Trophoblast cell (in vitro differentiated cells and primary cell): ENCODE results near the gene IL1RAP.
A peak's percentile ranks its signal among the peaks of the same experiment; 100 is the strongest.

Experiments
- DNase-seq, 2 donors: peaks; one replicate each; pipeline ENCODE4 v3.0.0-alpha.2; 2016
- H2AFZ ChIP-seq: 2 replicates; pipeline ENCODE4 v1.6.1; 2013; ENCODE audit warnings: low read length, moderate library complexity, mild to moderate bottlenecking; ENCODE audit not compliant: insufficient read depth, poor library complexity
- H2AK5ac ChIP-seq: 2 replicates; pipeline ENCODE4 v1.6.1; 2013; ENCODE audit warnings: mild to moderate bottlenecking, low read length
- H2BK120ac ChIP-seq: 2 replicates; pipeline ENCODE4 v1.6.1; 2013; ENCODE audit warnings: low read length, mild to moderate bottlenecking, moderate library complexity; ENCODE audit not compliant: insufficient read depth, poor library complexity
- H2BK12ac ChIP-seq: 2 replicates; pipeline ENCODE4 v1.6.1; 2013; ENCODE audit warnings: mild to moderate bottlenecking, low read length, moderate library complexity
- H2BK5ac ChIP-seq: 2 replicates; pipeline ENCODE4 v1.6.1; 2013; ENCODE audit warnings: low read length, low read depth, moderate library complexity, mild to moderate bottlenecking; ENCODE audit not compliant: poor library complexity
- H3K14ac ChIP-seq: 2 replicates; pipeline ENCODE4 v1.6.1; 2013; ENCODE audit warnings: mild to moderate bottlenecking, low read length
- H3K18ac ChIP-seq: 2 replicates; pipeline ENCODE4 v1.6.1; 2013; ENCODE audit warnings: mild to moderate bottlenecking, low read length
- H3K23ac ChIP-seq: 2 replicates; pipeline ENCODE4 v1.6.1; 2013; ENCODE audit warnings: low read length
- H3K27ac ChIP-seq: 2 replicates; pipeline ENCODE4 v1.5.1; 2013; ENCODE audit warnings: low read depth, mild to moderate bottlenecking, inconsistent platforms, low read length, moderate library complexity
- H3K27me3 ChIP-seq: 2 replicates; pipeline ENCODE4 v1.6.1; 2013; ENCODE audit warnings: inconsistent platforms, mild to moderate bottlenecking, low read length, moderate library complexity; ENCODE audit not compliant: insufficient read depth
- H3K36me3 ChIP-seq, 2 experiments: 1 replicate in 1 of 2; 2 replicates in 1 of 2; pipeline ENCODE4 v1.6.1; 2013; ENCODE audit warnings: low read length in 2 of 2, mild to moderate bottlenecking in 2 of 2, moderate library complexity in 1 of 2; ENCODE audit not compliant: insufficient read depth in 2 of 2, control insufficient read depth in 1 of 2
- H3K4ac ChIP-seq: 2 replicates; pipeline ENCODE4 v1.6.1; 2013; ENCODE audit warnings: low read depth, mild to moderate bottlenecking, low read length, moderate library complexity
- H3K4me1 ChIP-seq, 2 experiments: 1 replicate in 1 of 2; 2 replicates in 1 of 2; pipeline ENCODE4 v1.6.1; 2013; ENCODE audit warnings: low read length in 2 of 2, mild to moderate bottlenecking in 2 of 2, moderate library complexity in 1 of 2; ENCODE audit not compliant: insufficient read depth in 2 of 2, control insufficient read depth in 1 of 2
- H3K4me2 ChIP-seq: 2 replicates; pipeline ENCODE4 v1.6.1; 2013; ENCODE audit warnings: inconsistent platforms, mild to moderate bottlenecking, low read length, moderate library complexity
- H3K4me3 ChIP-seq: 2 replicates; pipeline ENCODE4 v1.5.1; 2013; ENCODE audit warnings: mild to moderate bottlenecking, low read depth, low read length, inconsistent platforms
- H3K79me1 ChIP-seq: one replicate; pipeline ENCODE4 v1.6.1; 2013; ENCODE audit warnings: low read length
- H3K79me2 ChIP-seq: 2 replicates; pipeline ENCODE4 v1.6.1; 2013; ENCODE audit warnings: low read length, mild to moderate bottlenecking; ENCODE audit not compliant: control insufficient read depth, insufficient read depth, poor library complexity
- H3K9ac ChIP-seq: 2 replicates; pipeline ENCODE4 v1.6.1; 2013; ENCODE audit warnings: mild to moderate bottlenecking, low read length
- H3K9me3 ChIP-seq: 2 replicates; pipeline ENCODE4 v1.6.1; 2013; ENCODE audit warnings: low read depth, mild to moderate bottlenecking, control low read depth, inconsistent platforms, low read length; ENCODE audit not compliant: insufficient read depth
- H4K12ac ChIP-seq: 2 replicates; pipeline ENCODE4 v1.6.1; 2013; ENCODE audit warnings: low read depth, mild to moderate bottlenecking, low read length, moderate library complexity
- H4K8ac ChIP-seq: 2 replicates; pipeline ENCODE4 v1.6.1; 2013; ENCODE audit warnings: low read depth, mild to moderate bottlenecking, low read length, moderate library complexity
- H4K91ac ChIP-seq: one replicate; pipeline ENCODE4 v1.6.1; 2013; ENCODE audit warnings: low read depth, mild to moderate bottlenecking, low read length, moderate library complexity
- WGBS: extraction: QIAGEN DNeasy Blood & Tissue Kit; methylation state at CpG from one replicate; pipeline ENCODE4 v1.1.7; 2013; ENCODE audit warnings: missing lambda C conversion rate; ENCODE audit not compliant: insufficient read length, insufficient coverage; ENCODE audit errors: extremely low coverage; 5-methylcytosine and 5-hydroxymethylcytosine counted together

Gene IL1RAP

DNA sequence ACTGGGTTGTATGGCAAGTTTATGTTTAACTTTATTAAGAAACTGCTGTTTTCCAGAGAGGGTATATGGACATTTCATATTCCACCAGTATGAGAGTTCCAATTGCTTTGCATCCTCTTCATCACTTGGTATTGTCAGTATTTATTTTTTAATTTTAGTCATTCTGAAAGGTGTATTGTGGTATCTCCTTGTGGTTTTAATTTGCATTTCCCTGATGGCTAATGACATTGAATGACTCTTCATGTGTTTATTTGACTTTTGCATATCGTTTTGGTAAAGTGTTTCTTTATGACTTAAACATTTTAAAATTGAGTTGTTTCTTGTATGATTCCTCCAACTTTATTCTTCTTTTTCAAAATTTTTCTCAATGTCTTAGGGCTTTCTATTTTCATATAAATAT lies 44.4 kb downstream of the IL1RAP start:
- H3K79me1 ChIP-seq: no peaks in the 10 kb centered on the region
- peaks cover 0 to 4% of the 10 kb centered on the region in 2 experiments for H3K4me1 ChIP-seq
- no peak overlapping the region for H3K4me2 ChIP-seq
- no peak overlapping the region for H3K9ac ChIP-seq
- H3K9me3 ChIP-seq: no peaks in the 10 kb centered on the region
- H3K4me3 ChIP-seq: no peak overlapping the region
- H2BK120ac ChIP-seq: no peak overlapping the region
- H3K27ac ChIP-seq: no peak overlapping the region
- H3K27me3 ChIP-seq: no peaks in the 10 kb centered on the region
- no peak overlapping the region for H2BK12ac ChIP-seq
- DNase-seq: no peak
- no peak overlapping the region for H2AFZ ChIP-seq
- H3K23ac ChIP-seq: no peak overlapping the region
- H4K91ac ChIP-seq: no peak overlapping the region
- H3K18ac ChIP-seq: no peak overlapping the region
- H3K79me2 ChIP-seq: no peaks in the 10 kb centered on the region
- H3K4ac ChIP-seq: no peak overlapping the region
- H4K8ac ChIP-seq: no peak overlapping the region
- H4K12ac ChIP-seq: no peak overlapping the region
- no peak overlapping the region for H2BK5ac ChIP-seq
- H2AK5ac ChIP-seq: no peak overlapping the region
- H3K36me3 ChIP-seq: peaks cover 0 to 2% of the 10 kb centered on the region in 2 experiments
- WGBS: no CpG with 5 or more reads among the region's 1 CpG
- no peak overlapping the region for H3K14ac ChIP-seq

DNA sequence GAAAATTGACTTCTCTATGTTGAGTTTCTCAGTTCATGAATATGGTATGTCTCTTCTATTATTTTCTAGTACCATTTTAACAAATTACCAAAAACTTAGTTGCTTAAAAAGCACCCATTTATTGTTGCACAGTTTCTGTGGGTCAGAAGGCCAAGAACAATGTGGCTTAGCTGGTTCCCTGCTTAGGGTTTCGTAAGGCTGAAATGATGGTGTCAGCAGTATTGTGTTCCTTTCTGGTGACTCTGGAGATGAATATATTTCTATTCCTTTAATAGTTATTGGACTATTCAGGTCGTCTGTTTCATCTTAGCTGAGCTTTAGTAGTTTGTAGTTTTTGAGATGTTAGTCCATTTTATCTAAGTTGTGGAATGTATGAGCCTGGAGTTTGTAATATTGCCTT lies 44.9 kb downstream of the IL1RAP start:
- no peaks in the 10 kb centered on the region for H3K79me2 ChIP-seq
- no peak overlapping the region for H2BK5ac ChIP-seq
- H2AK5ac ChIP-seq: no peak overlapping the region
- no peak overlapping the region for H3K14ac ChIP-seq
- H3K79me1 ChIP-seq: no peaks in the 10 kb centered on the region
- H3K18ac ChIP-seq: no peak overlapping the region
- H3K4ac ChIP-seq: no peak overlapping the region
- no peak overlapping the region for H3K23ac ChIP-seq
- no peak overlapping the region for H4K91ac ChIP-seq
- H2BK120ac ChIP-seq: no peak overlapping the region
- WGBS: no CpG with 5 or more reads among the region's 2 CpGs
- H3K27ac ChIP-seq: no peak overlapping the region
- no peak overlapping the region for H3K4me2 ChIP-seq
- no peak overlapping the region for H4K8ac ChIP-seq
- H3K36me3 ChIP-seq: no peaks in the 10 kb centered on the region
- H3K4me1 ChIP-seq: peaks cover 0 to 4% of the 10 kb centered on the region in 2 experiments
- peak; percentile 65 to 84 for DNase-seq
- no peak overlapping the region for H3K9ac ChIP-seq
- H4K12ac ChIP-seq: no peak overlapping the region
- H3K4me3 ChIP-seq: no peak overlapping the region
- no peak overlapping the region for H2AFZ ChIP-seq
- no peaks in the 10 kb centered on the region for H3K27me3 ChIP-seq
- H2BK12ac ChIP-seq: no peak overlapping the region
- no peaks in the 10 kb centered on the region for H3K9me3 ChIP-seq

DNA sequence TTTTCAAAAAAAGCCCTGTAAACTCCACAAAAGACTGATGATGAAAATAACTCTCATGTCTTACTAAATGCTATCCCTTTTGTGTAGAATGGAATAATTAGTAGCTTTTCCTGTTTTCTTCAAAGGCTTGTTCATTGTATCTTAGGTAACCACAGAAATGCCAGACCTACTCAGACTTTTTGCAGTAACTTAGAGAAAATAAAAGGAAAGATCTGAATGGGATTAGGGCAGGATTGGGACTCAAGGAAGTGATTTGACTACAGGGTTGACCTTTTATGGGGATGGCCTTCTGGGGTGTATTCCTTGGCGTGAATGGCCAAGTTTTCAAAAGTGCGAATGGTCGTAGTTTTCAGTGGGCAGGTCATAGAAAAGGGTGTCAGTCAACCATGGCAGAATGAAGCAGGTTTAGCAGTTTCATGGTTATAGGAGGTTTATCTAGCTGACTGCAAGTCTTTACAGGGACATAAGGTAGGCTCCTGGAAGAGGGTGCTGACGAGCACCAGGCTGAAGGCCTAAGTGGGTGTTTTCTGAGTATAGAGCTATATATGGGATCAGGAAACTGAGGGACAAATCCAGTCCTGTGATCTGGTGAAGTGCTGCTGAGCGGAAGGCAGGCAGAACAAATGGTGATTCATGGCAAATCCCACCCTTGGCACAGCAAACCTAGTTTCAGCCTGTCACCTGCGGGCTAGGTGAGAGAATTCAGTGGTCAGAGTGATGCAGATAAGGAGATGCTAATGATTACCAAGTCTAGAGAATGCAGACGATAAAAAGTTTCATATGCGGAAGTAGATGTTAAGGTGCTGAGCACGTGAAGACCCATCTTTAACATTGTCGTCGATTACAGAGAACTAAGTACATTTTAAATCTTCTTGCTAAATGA lies 46.4 kb downstream of the IL1RAP start:
- peak; percentile 86 to 92 for DNase-seq

DNA sequence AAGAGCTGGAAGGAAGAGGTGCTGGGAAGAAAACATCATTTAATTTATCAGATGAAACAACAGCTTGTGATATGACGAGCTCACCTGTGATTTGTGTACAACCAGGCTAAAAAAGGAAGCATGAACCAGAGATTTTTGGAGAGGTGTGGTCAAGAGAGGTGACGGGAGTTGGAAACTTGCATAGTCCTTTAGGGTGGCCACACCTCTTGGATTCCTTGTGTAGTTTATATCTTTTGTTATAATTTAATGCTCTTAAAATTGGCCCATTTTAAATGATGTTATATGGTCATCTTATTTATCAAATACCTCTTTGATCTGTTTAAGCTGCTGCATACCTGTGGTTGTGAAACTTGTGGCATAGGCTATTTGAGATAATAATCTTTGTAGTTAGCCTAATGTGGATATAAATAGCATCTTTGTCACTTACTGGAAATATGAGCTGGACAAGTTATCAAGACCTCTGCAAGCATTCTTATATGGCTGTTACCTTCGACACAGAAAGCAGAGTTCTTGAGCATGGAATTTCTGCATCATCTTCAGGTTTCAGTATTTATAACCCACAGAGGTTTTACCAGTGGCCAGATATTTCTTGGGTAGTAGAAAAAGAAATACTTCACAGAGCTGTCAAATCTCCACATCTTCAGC lies 49.1 kb downstream of the IL1RAP start:
- H2BK5ac ChIP-seq: no peak overlapping the region
- no peak overlapping the region for H2BK120ac ChIP-seq
- H4K12ac ChIP-seq: no peak overlapping the region
- no peak overlapping the region for H3K18ac ChIP-seq
- no peak overlapping the region for H4K8ac ChIP-seq
- no peak overlapping the region for H3K4me3 ChIP-seq
- no peaks in the 10 kb centered on the region for H3K9me3 ChIP-seq
- H3K14ac ChIP-seq: no peak overlapping the region
- DNase-seq: peak; percentile 76 to 95
- no peak overlapping the region for H2AFZ ChIP-seq
- WGBS: no CpG with 5 or more reads among the region's 3 CpGs
- H3K27me3 ChIP-seq: no peaks in the 10 kb centered on the region
- no peak overlapping the region for H2BK12ac ChIP-seq
- peaks cover 0 to 2% of the 10 kb centered on the region in 2 experiments for H3K36me3 ChIP-seq
- H3K4me2 ChIP-seq: no peak overlapping the region
- peaks cover 3 to 11% of the 10 kb centered on the region in 2 experiments for H3K4me1 ChIP-seq
- peaks cover 6% of the 10 kb centered on the region for H3K79me1 ChIP-seq
- H3K79me2 ChIP-seq: no peaks in the 10 kb centered on the region
- H2AK5ac ChIP-seq: no peak overlapping the region
- no peak overlapping the region for H3K9ac ChIP-seq
- H3K27ac ChIP-seq: no peak overlapping the region
- H4K91ac ChIP-seq: no peak overlapping the region
- H3K23ac ChIP-seq: no peak overlapping the region
- H3K4ac ChIP-seq: no peak overlapping the region

More for the DNA sequence above, 46.4 kb downstream of the IL1RAP start:
- WGBS: no CpG with 5 or more reads among the region's 11 CpGs
- Histone ChIP-seq H3K4me2 (no peak overlapping the region), H2BK120ac (no peak overlapping the region), H3K18ac (no peak overlapping the region), H3K14ac (no peak overlapping the region), H3K4me3 (no peak overlapping the region), H2BK5ac (no peak overlapping the region), H4K12ac (no peak overlapping the region), H3K79me1 (no peaks in the 10 kb centered on the region), H3K23ac (no peak overlapping the region), H3K4ac (no peak overlapping the region), H3K9ac (no peak overlapping the region), H2BK12ac (no peak overlapping the region), H4K91ac (no peak overlapping the region), H3K27ac (no peak overlapping the region), H2AK5ac (no peak overlapping the region), H3K4me1 (peaks cover 0 to 4% of the 10 kb centered on the region in 2 experiments), H3K9me3 (no peaks in the 10 kb centered on the region), H2AFZ (no peak overlapping the region), H3K27me3 (no peaks in the 10 kb centered on the region), H4K8ac (no peak overlapping the region), H3K36me3 (no peaks in the 10 kb centered on the region), H3K79me2 (no peaks in the 10 kb centered on the region)
